GM12891 (cell line): ENCODE data around the gene MRI1.

Source experiments
- DNase-seq: peaks from one replicate; pipeline ENCODE4 v3.0.0; 2011; ENCODE audit warnings: low spot score; ENCODE audit not compliant: insufficient read length
- FAIRE-seq: peaks from 2 replicates; lab custom pipeline; 2011; peaks lifted over from hg19 to GRCh38; lab: Jason Lieb, UNC
- PAX5 ChIP-seq: IDR thresholded peaks from 2 replicates; pipeline ENCODE4 v1.6.1; 2011; ENCODE audit warnings: low read length, moderate library complexity, mild to moderate bottlenecking; ENCODE audit not compliant: insufficient read depth, severe bottlenecking
- POLR2A ChIP-seq: IDR thresholded peaks from 2 replicates; pipeline ENCODE4 v1.6.1; 2011; ENCODE audit warnings: low read depth, low read length, control low read depth
- POLR2AphosphoS5 ChIP-seq: IDR thresholded peaks from 2 replicates; pipeline ENCODE4 v1.6.1; 2011; ENCODE audit warnings: low read depth, low read length, control low read depth
- POU2F2 ChIP-seq: IDR thresholded peaks from 2 replicates; pipeline ENCODE4 v1.6.1; 2011; ENCODE audit warnings: low read depth, mild to moderate bottlenecking, control low read depth, low read length, moderate library complexity
- SPI1 ChIP-seq: IDR thresholded peaks from 2 replicates; pipeline ENCODE4 v1.6.1; 2011; ENCODE audit warnings: low read depth, low read length, control low read depth
- TAF1 ChIP-seq: IDR thresholded peaks from 2 replicates; pipeline ENCODE4 v1.6.1; 2011; ENCODE audit warnings: low read depth, low read length, control low read depth

Gene MRI1

GRCh38 chr19:13757805-13758772 lies 6.2 kb upstream of the MRI1 start:
- FAIRE-seq = no peak
- DNase-seq = no peak
- TF ChIP-seq SPI1 (no peak), TAF1 (no peak), POLR2AphosphoS5 (no peak), POLR2A (no peak), POU2F2 (no peak), PAX5 (no peak)

- no peak for DNase-seq
- TF ChIP-seq TAF1 (no peak), SPI1 (no peak), POU2F2 (no peak), PAX5 (no peak), POLR2A (no peak), POLR2AphosphoS5 (no peak)
- no peak for FAIRE-seq
Measured at GRCh38 chr19:13758795-13759194, 5.5 kb upstream of the MRI1 start.

- no peak for TF ChIP-seq POLR2A
- DNase-seq (no peak), FAIRE-seq (no peak)
Measured at GRCh38 chr19:13761423-13761822, 2.9 kb upstream of the MRI1 start.

GRCh38 chr19:13762635-13763235 lies 1.6 kb upstream of the MRI1 start:
- FAIRE-seq (no peak), DNase-seq (no peak)
- TF ChIP-seq POLR2AphosphoS5 (no peak), SPI1 (no peak), POU2F2 (no peak), PAX5 (no peak)

- no peak for FAIRE-seq
- TF ChIP-seq PAX5 = no peak
- no peak for TF ChIP-seq POU2F2
- TF ChIP-seq SPI1 = no peak
- TF ChIP-seq POLR2AphosphoS5 = no peak
- no peak for TF ChIP-seq TAF1
- no peak for TF ChIP-seq POLR2A
- no peak for DNase-seq
Measured at GRCh38 chr19:13763265-13763664, 1.1 kb upstream of the MRI1 start.

GRCh38 chr19:13764821-13765394 lies 586 bp downstream of the MRI1 start:
- TF ChIP-seq POLR2AphosphoS5 = no peak
- TF ChIP-seq TAF1 = no peak
- TF ChIP-seq POLR2A = no peak
- TF ChIP-seq POU2F2 = no peak
- TF ChIP-seq PAX5 = no peak
- no peak for TF ChIP-seq SPI1
- DNase-seq (no peak), FAIRE-seq (peak; percentile 5)

- FAIRE-seq = peak; percentile 83
- no peak for TF ChIP-seq POU2F2
- TF ChIP-seq PAX5 = no peak
- TF ChIP-seq TAF1 = no peak
- no peak for TF ChIP-seq POLR2AphosphoS5
- 0 out of 2 replicates have a peak, but pooled peaks have one; percentile 15 for TF ChIP-seq SPI1
- no peak for TF ChIP-seq POLR2A
Measured at GRCh38 chr19:13765395-13766094, 1.2 kb downstream of the MRI1 start.

GRCh38 chr19:13766095-13766481 lies 1.8 kb downstream of the MRI1 start:
- TF ChIP-seq POLR2AphosphoS5 (no peak), TAF1 (no peak), PAX5 (no peak), POLR2A (no peak), POU2F2 (no peak), SPI1 (no peak)
- FAIRE-seq (no peak), DNase-seq (no peak)

More at GRCh38 chr19:13765395-13766094, 1.2 kb downstream of the MRI1 start:
- no peak for DNase-seq

- no peak for TF ChIP-seq SPI1
- no peak for TF ChIP-seq PAX5
- TF ChIP-seq TAF1 = no peak
- no peak for TF ChIP-seq POU2F2
- FAIRE-seq = no peak
- no peak for DNase-seq
Measured at GRCh38 chr19:13768510-13768909, 4.2 kb downstream of the MRI1 start.

GRCh38 chr19:13770013-13770635 lies 5.8 kb downstream of the MRI1 start:
- no peak for FAIRE-seq
- no peak for DNase-seq
- no peak for TF ChIP-seq POLR2AphosphoS5
